Hippocampal formation (tissue), 2 donors: ENCODE measurements around the gene SGIP1.
"Not testable (repeated sequence)": the region's sequence is repeated elsewhere in the genome, so short reads cannot be mapped to it uniquely, and the experiment has no call there.

ENCODE experiments used
- DNase-seq, 2 donors: peaks; one replicate each; lab custom pipeline; 2025; lab: John Stamatoyannopoulos, UW

SGIP1 gene

GRCh38 chr1:66769512-66770229 lies 235.7 kb downstream of the SGIP1 start:
- DNase-seq, result no peak

- no peak for DNase-seq
Observed at GRCh38 chr1:66770240-66770639, 236.3 kb downstream of the SGIP1 start.

GRCh38 chr1:66770694-66771093 lies 236.7 kb downstream of the SGIP1 start:
- no peak for DNase-seq

- DNase-seq, result no peak
Observed at GRCh38 chr1:66773227-66773626, 239.3 kb downstream of the SGIP1 start.

- DNase-seq, result no peak
Observed at GRCh38 chr1:66774438-66774837, 240.5 kb downstream of the SGIP1 start.

GRCh38 chr1:66775646-66776045 lies 241.7 kb downstream of the SGIP1 start:
- DNase-seq, result no peak

GRCh38 chr1:66777831-66778230 lies 243.9 kb downstream of the SGIP1 start:
- DNase-seq, result no peak

GRCh38 chr1:66778266-66778665 lies 244.3 kb downstream of the SGIP1 start:
- DNase-seq, result no peak

GRCh38 chr1:66778969-66779368 lies 245.0 kb downstream of the SGIP1 start:
- no peak for DNase-seq

- DNase-seq, result no peak
Observed at GRCh38 chr1:66779475-66780078, 245.6 kb downstream of the SGIP1 start.

GRCh38 chr1:66785800-66786199 lies 251.8 kb downstream of the SGIP1 start:
- not testable (repeated sequence) for DNase-seq

GRCh38 chr1:66787641-66788040 lies 253.7 kb downstream of the SGIP1 start:
- DNase-seq, result no peak

- no peak for DNase-seq
Observed at GRCh38 chr1:66788231-66788939, 254.4 kb downstream of the SGIP1 start.

GRCh38 chr1:66791621-66792610 lies 258.0 kb downstream of the SGIP1 start:
- DNase-seq, result no peak

- not testable (repeated sequence) for DNase-seq
Observed at GRCh38 chr1:66795839-66796238, 261.9 kb downstream of the SGIP1 start.
